ENCODE results near the gene CDH4. TPM values are rescaled to one million over a fixed set of nuclear protein-coding genes. Genes with fewer than 3 reads are reported as not detected.

Gene CDH4
- total RNA-seq, 1 experiment from 2014 or later, result not detected

GRCh38 chr20:61353261-61354000 is 101.4 kb downstream of the CDH4 start:
- intact Hi-C loops (cut with micrococcal nuclease; ENCODE audit: unreplicated experiment), result no loop called here
- H3K9me2 ChIP-seq (ENCODE audit: insufficient read depth), result no peaks in the 10 kb centered on the region
- no TSS peak for BruUV-seq (replicated peaks)
- H3K9me3 ChIP-seq (ENCODE audit: insufficient read depth, low read depth), result no peaks in the 10 kb centered on the region
- H2AFZ ChIP-seq, result no peak overlapping the region
- POLR2A ChIA-PET (ENCODE audit: unreplicated experiment), result no interaction called here
- H4K20me1 ChIP-seq (ENCODE audit: insufficient read depth), result 0 out of 2 replicates have a peak, but pooled peaks cover 10% of the 10 kb centered on the region
- no peak overlapping the region for H3K4me2 ChIP-seq
- peaks cover 81% of the 10 kb centered on the region for H3K27me3 ChIP-seq (ENCODE audit: insufficient read depth, low read depth)
- no peak for DNase-seq
- no peak overlapping the region for H3K27ac ChIP-seq
- TF ChIP-seq CTCF (conservative IDR thresholded peaks at IDR 0.05) (no peak), EZH2 (IDR thresholded peaks at IDR 0.05; ENCODE audit: low read depth) (no peak)
- no peaks in the 10 kb centered on the region for H3K79me2 ChIP-seq (ENCODE audit: low read depth)
- no peaks in the 10 kb centered on the region for H3K36me3 ChIP-seq (ENCODE audit: low read depth)
- no peaks in the 10 kb centered on the region for H3K4me1 ChIP-seq (replicated peaks; ENCODE audit: insufficient read depth)
- no peak overlapping the region for H3K4me3 ChIP-seq
- CTCF ChIA-PET, result no interaction called here
- no peaks in the 10 kb centered on the region for H3F3A ChIP-seq (ENCODE audit: insufficient read depth, low read depth)

- H3K79me2 ChIP-seq (ENCODE audit: low read depth), result no peaks in the 10 kb centered on the region
- TF ChIP-seq EZH2 (IDR thresholded peaks at IDR 0.05; ENCODE audit: low read depth) (no peak), CTCF (conservative IDR thresholded peaks at IDR 0.05) (no peak)
- CTCF ChIA-PET, result no interaction called here
- H3K4me2 ChIP-seq, result no peak overlapping the region
- H3K4me3 ChIP-seq, result no peak overlapping the region
- H3K27ac ChIP-seq, result no peak overlapping the region
- POLR2A ChIA-PET (ENCODE audit: unreplicated experiment), result no interaction called here
- no peaks in the 10 kb centered on the region for H3K36me3 ChIP-seq (ENCODE audit: low read depth)
- H3K4me1 ChIP-seq (replicated peaks; ENCODE audit: insufficient read depth), result no peaks in the 10 kb centered on the region
- intact Hi-C loops (cut with micrococcal nuclease; ENCODE audit: unreplicated experiment), result no loop called here
- H3K9me3 ChIP-seq (ENCODE audit: insufficient read depth, low read depth), result no peaks in the 10 kb centered on the region
- H3F3A ChIP-seq (ENCODE audit: insufficient read depth, low read depth), result no peaks in the 10 kb centered on the region
- no peak for DNase-seq
- 0 out of 2 replicates have a peak, but pooled peaks cover 10% of the 10 kb centered on the region for H4K20me1 ChIP-seq (ENCODE audit: insufficient read depth)
- H3K27me3 ChIP-seq (ENCODE audit: insufficient read depth, low read depth), result peaks cover 81% of the 10 kb centered on the region
- no peak overlapping the region for H2AFZ ChIP-seq
- no peaks in the 10 kb centered on the region for H3K9me2 ChIP-seq (ENCODE audit: insufficient read depth)
- no TSS peak for BruUV-seq (replicated peaks)
These were observed 101.9 kb downstream of the CDH4 start for GRCh38 chr20:61354001-61354390.

GRCh38 chr20:61354501-61354900 is 102.4 kb downstream of the CDH4 start:
- H3K79me2 ChIP-seq (ENCODE audit: low read depth), result no peaks in the 10 kb centered on the region
- no peak overlapping the region for H3K4me3 ChIP-seq
- H3K27ac ChIP-seq, result no peak overlapping the region
- no peaks in the 10 kb centered on the region for H3K36me3 ChIP-seq (ENCODE audit: low read depth)
- no peak for TF ChIP-seq EZH2 (IDR thresholded peaks at IDR 0.05; ENCODE audit: low read depth)
- TF ChIP-seq CTCF (conservative IDR thresholded peaks at IDR 0.05), result no peak
- H3K27me3 ChIP-seq (ENCODE audit: insufficient read depth, low read depth), result peaks cover 81% of the 10 kb centered on the region
- H3K9me2 ChIP-seq (ENCODE audit: insufficient read depth), result no peaks in the 10 kb centered on the region
- no peaks in the 10 kb centered on the region for H3K9me3 ChIP-seq (ENCODE audit: insufficient read depth, low read depth)
- intact Hi-C loops (cut with micrococcal nuclease; ENCODE audit: unreplicated experiment), result no loop called here
- no peaks in the 10 kb centered on the region for H3K4me1 ChIP-seq (replicated peaks; ENCODE audit: insufficient read depth)
- H4K20me1 ChIP-seq (ENCODE audit: insufficient read depth), result 0 out of 2 replicates have a peak, but pooled peaks cover 10% of the 10 kb centered on the region
- no peak for DNase-seq
- no TSS peak for BruUV-seq (replicated peaks)
- no peak overlapping the region for H3K4me2 ChIP-seq
- no peaks in the 10 kb centered on the region for H3F3A ChIP-seq (ENCODE audit: insufficient read depth, low read depth)
- no peak overlapping the region for H2AFZ ChIP-seq
- POLR2A ChIA-PET (ENCODE audit: unreplicated experiment), result no interaction called here
- CTCF ChIA-PET, result no interaction called here
